Measurements from ENCODE around the gene FBLN2.

Gene FBLN2

GRCh38 chr3:13584427-13584891 is 35.5 kb downstream of the FBLN2 start:
- H3K27ac ChIP-seq (replicated peaks), result no peak overlapping the region
- no peak overlapping the region for H3K4me3 ChIP-seq (replicated peaks; ENCODE audit: insufficient read depth, low read length)
- H3K27me3 ChIP-seq (ENCODE audit: insufficient read depth, poor library complexity, severe bottlenecking), result peaks cover 1% of the 10 kb centered on the region
- DNase-seq (ENCODE audit: low read depth in 1 of 2, low spot score in 1 of 2), result no peak
- no peak for TF ChIP-seq POLR2AphosphoS5 (IDR thresholded peaks at IDR 0.05; ENCODE audit: low read depth)
- no peak for TF ChIP-seq CTCF (IDR thresholded peaks at IDR 0.05; ENCODE audit: insufficient read depth, low read length)
- TF ChIP-seq SPI1 (IDR thresholded peaks at IDR 0.05; ENCODE audit: borderline replicate concordance, low read depth), result no peak
- TF ChIP-seq, protein P1, sequence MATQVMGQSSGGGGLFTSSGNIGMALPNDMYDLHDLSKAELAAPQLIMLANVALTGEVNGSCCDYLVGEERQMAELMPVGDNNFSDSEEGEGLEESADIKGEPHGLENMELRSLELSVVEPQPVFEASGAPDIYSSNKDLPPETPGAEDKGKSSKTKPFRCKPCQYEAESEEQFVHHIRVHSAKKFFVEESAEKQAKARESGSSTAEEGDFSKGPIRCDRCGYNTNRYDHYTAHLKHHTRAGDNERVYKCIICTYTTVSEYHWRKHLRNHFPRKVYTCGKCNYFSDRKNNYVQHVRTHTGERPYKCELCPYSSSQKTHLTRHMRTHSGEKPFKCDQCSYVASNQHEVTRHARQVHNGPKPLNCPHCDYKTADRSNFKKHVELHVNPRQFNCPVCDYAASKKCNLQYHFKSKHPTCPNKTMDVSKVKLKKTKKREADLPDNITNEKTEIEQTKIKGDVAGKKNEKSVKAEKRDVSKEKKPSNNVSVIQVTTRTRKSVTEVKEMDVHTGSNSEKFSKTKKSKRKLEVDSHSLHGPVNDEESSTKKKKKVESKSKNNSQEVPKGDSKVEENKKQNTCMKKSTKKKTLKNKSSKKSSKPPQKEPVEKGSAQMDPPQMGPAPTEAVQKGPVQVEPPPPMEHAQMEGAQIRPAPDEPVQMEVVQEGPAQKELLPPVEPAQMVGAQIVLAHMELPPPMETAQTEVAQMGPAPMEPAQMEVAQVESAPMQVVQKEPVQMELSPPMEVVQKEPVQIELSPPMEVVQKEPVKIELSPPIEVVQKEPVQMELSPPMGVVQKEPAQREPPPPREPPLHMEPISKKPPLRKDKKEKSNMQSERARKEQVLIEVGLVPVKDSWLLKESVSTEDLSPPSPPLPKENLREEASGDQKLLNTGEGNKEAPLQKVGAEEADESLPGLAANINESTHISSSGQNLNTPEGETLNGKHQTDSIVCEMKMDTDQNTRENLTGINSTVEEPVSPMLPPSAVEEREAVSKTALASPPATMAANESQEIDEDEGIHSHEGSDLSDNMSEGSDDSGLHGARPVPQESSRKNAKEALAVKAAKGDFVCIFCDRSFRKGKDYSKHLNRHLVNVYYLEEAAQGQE (IDR thresholded peaks at IDR 0.05; ENCODE audit: insufficient replicate concordance, low read depth), result no peak
- TF ChIP-seq GABPA (IDR thresholded peaks at IDR 0.05; ENCODE audit: low read depth), result no peak

- no peak overlapping the region for H3K4me3 ChIP-seq (replicated peaks; ENCODE audit: insufficient read depth, low read length)
- no peak for DNase-seq (ENCODE audit: low read depth in 1 of 2, low spot score in 1 of 2)
- TF ChIP-seq GABPA (IDR thresholded peaks at IDR 0.05; ENCODE audit: low read depth) (no peak), CTCF (IDR thresholded peaks at IDR 0.05; ENCODE audit: insufficient read depth, low read length) (no peak), POLR2AphosphoS5 (IDR thresholded peaks at IDR 0.05; ENCODE audit: low read depth) (no peak), SPI1 (IDR thresholded peaks at IDR 0.05; ENCODE audit: borderline replicate concordance, low read depth) (no peak)
- TF ChIP-seq, protein P1 (IDR thresholded peaks at IDR 0.05; ENCODE audit: insufficient replicate concordance, low read depth), result no peak
- no peaks in the 10 kb centered on the region for H3K27me3 ChIP-seq (ENCODE audit: insufficient read depth, poor library complexity, severe bottlenecking)
- H3K27ac ChIP-seq (replicated peaks), result no peak overlapping the region
Measured at GRCh38 chr3:13584901-13585300, 36.0 kb downstream of the FBLN2 start.

GRCh38 chr3:13587442-13587841 is 38.5 kb downstream of the FBLN2 start:
- Histone ChIP-seq H3K27ac (replicated peaks) (no peak overlapping the region), H3K4me3 (replicated peaks; ENCODE audit: insufficient read depth, low read length) (no peak overlapping the region), H3K27me3 (ENCODE audit: insufficient read depth, poor library complexity, severe bottlenecking) (no peaks in the 10 kb centered on the region)
- TF ChIP-seq POLR2AphosphoS5 (IDR thresholded peaks at IDR 0.05; ENCODE audit: low read depth) (no peak), SPI1 (IDR thresholded peaks at IDR 0.05; ENCODE audit: borderline replicate concordance, low read depth) (no peak), GABPA (IDR thresholded peaks at IDR 0.05; ENCODE audit: low read depth) (no peak), CTCF (IDR thresholded peaks at IDR 0.05; ENCODE audit: insufficient read depth, low read length) (no peak)
- TF ChIP-seq, protein P1 (IDR thresholded peaks at IDR 0.05; ENCODE audit: insufficient replicate concordance, low read depth), result no peak
- no peak for DNase-seq (ENCODE audit: low read depth in 1 of 2, low spot score in 1 of 2)

All from HL-60 (cell line).